HG02571 (cell line): ENCODE measurements around the gene RMDN3.

Source experiments
- ATAC-seq: cut with Tn5 transposase; IDR thresholded peaks from one replicate; pipeline ENCODE4 v1.9.1; 2021; ENCODE audit warnings: mild to moderate bottlenecking, moderate library complexity; ENCODE audit not compliant: unreplicated experiment

Gene RMDN3

GRCh38 chr15:40754883-40755811 is at the start of gene RMDN3:
Gene RMDN3 (minus strand): TSS chr15:40755254. CDS start chr15:40754783, 471 bp downstream.
- ATAC-seq: peak; percentile 76

GRCh38 chr15:40803688-40804087 is 48.6 kb upstream of the RMDN3 start:
- ATAC-seq: no peak

DNA sequence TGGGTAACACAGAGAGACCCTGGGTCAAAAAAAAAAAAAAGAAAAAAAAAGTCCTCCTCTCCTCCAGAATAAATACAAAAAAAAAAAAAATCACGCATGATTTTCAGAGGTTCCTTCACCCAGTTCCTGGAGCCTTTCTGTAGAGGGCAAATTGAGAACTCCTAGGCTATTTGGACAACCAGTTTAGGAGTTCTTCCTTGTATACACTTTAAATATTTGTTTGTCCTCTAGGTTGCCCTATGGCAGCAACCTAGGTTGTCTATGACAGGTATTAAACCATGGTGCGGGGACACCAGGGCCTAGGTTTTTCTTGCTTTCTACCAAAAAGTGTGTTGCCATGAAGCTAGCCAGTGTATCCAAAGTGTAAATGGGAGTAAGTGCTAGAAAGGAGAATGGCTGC is 48.0 kb upstream of the RMDN3 start:
- ATAC-seq: no peak

GRCh38 chr15:40799523-40799922 is 44.5 kb upstream of the RMDN3 start:
- no peak for ATAC-seq

DNA sequence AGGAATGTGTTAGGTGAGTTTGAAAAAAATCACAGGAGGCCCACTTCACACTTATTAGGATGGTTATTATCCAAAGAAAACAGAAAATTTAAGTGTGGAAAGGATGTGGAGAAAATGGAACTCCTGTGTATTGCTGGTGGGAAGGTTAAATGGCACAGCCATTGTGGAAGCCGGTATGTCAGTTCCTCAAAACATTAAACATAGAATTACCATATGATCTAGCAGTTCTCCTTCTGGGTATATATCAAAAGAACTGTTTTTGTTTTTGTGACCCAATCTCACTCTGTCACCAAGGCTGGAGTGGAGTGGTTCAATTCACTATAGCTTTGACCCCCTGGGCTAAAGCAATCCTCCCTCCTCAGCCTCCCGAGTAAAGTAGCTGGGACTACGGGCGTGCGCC is 41.5 kb upstream of the RMDN3 start:
- no peak for ATAC-seq

DNA sequence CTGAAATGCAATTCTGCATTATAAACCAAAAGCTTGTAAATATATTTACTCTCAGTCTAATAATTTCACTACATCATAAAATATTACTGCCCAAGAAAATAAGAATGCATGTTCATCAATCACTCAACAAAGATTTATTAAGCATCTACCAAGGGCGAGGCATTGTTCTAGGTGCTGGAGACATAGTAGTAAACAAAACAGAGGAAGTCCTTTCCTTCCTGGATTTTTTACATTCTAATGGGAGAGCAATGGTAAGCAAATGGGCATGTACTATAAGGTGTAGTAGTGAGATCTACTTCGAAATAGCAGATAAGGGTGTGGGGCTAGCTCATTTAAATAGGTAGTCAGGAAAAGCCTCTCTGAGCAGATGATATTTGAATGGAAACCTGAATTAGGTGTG is 41.0 kb upstream of the RMDN3 start:
- ATAC-seq: no peak

- ATAC-seq: no peak
Observed at GRCh38 chr15:40793216-40793989, 38.3 kb upstream of the RMDN3 start.

DNA sequence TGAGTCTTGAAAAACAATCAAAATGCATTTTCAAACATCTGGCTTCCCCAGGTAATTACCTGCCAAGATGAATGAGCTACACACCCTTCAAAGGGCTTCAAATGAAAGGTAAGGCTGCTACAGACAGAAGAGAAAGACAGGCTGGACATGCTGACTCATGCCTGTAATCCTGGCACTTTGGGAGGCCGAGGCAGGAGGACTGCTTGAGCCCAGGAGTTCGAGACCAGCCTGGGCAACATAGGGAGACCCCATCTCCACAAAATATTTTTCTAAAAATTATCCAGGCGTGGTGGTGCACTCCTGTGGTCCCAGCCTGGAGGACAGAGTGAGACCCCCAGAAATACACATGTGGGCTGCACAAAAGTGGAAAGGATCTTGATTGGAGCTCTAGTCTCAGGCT is 37.3 kb upstream of the RMDN3 start:
- no peak for ATAC-seq

GRCh38 chr15:40790718-40791117 is 35.7 kb upstream of the RMDN3 start:
- no peak for ATAC-seq

DNA sequence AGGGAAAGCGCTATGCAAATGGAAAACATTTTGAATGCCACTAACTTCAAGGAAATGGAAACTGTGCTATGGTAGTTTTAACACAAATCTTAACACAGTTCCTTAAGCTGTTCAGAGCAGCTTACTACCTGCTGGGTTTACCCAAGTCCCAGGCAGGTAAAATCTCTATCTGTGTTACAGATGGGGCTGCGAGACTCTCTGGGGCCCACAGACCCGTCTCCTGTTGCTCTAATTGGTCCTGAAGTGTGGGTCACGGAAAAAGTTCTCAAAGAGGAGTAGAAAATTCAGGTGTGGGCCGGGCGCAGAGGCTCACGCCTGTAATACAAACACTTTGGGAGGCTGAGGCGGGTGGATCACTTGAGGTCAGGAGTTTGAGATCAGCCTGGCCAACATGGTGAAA is 34.9 kb upstream of the RMDN3 start:
- no peak for ATAC-seq

- no peak for ATAC-seq
Observed at GRCh38 chr15:40789119-40789518, 34.1 kb upstream of the RMDN3 start.

- no peak for ATAC-seq
Observed at GRCh38 chr15:40787991-40788390, 32.9 kb upstream of the RMDN3 start.

GRCh38 chr15:40787344-40787841 is 32.3 kb upstream of the RMDN3 start:
- no peak for ATAC-seq

- ATAC-seq: no peak
Observed at GRCh38 chr15:40785814-40786213, 30.8 kb upstream of the RMDN3 start.

DNA sequence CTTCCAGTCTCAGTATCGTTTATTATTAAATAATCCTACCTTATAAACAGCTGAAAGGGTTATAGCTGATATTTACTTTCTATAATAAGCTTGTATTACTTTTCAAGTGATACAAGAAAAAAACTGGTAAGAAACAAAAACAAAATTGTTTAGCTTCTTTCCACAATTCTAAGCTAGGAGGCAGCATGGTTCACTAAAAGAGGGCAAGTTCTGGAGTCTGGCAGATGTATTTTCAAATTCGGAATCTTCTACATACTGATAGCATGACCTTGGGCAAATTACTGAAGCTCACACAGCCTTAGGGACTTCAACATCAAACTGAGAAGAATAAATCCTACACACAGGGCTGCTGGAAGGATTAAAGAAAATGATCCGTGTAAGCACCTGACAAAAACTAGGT is 30.1 kb upstream of the RMDN3 start:
- ATAC-seq: no peak

DNA sequence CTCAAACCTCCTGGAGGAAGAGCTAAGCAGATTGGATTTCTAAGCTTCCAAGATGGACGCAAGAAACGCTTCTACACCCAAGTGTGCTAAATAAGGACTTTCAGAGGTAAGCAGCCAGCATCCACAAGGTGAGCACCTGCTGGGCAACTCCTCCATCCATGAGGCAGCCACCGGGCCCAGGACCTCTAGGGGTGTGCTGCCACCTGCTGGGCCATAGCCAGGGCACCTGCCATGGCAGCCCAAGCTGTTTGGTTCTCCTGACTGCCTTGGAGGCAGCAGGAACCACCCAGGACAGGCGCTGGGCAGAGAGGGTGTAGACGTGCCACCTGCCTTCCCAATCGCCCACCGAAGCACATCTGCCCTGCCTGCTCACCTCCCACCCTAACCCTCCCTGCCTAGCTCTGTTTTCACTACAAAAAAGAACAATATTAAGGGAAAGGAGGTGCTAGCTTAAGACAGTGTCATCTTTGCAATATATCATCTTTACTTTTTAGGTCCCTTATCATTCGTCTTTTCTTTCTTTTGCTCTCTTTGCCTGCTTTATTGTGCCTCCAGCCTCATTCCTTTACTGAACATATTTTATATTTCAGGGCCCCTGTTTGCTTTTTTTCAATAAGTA is 27.7 kb upstream of the RMDN3 start:
- no peak for ATAC-seq

- no peak for ATAC-seq
Observed at GRCh38 chr15:40776537-40777141, 21.6 kb upstream of the RMDN3 start.

GRCh38 chr15:40775740-40776536 is 20.9 kb upstream of the RMDN3 start:
- no peak for ATAC-seq

GRCh38 chr15:40775007-40775406 is 20.0 kb upstream of the RMDN3 start:
- ATAC-seq: no peak

- ATAC-seq: no peak
Observed at GRCh38 chr15:40773902-40774301, 18.8 kb upstream of the RMDN3 start.
